ENCODE data around the gene MPHOSPH9.
"Not testable (repeated sequence)": the region's sequence is repeated elsewhere in the genome, so short reads cannot be mapped to it uniquely, and the experiment has no call there.

The MPHOSPH9 gene

DNA sequence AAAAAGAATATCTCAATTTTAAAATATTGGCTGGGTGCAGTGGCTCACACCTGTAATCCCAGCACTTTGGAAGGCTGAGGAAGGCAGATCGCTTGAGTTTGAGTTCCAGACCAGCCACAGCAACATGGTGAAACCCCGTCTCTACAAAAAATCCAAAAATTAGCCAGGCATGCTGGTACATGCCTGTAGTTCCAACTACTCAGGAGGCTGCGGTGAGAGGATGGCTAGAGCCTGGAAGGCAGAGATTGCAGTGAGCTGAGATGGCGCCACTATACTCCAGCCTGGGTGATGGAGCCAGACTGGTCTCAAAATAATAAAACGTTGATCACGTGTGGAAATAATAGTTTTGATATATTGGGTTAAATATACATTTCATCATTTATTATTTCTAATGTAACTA lies 6.0 kb upstream of the MPHOSPH9 start:
- no peaks in the 10 kb centered on the region for H3K27me3 ChIP-seq (ENCODE audit: insufficient read depth, low read length)
- H3K4me1 ChIP-seq (ENCODE audit: insufficient read depth, low read length) = no peaks in the 10 kb centered on the region
- H3K9me3 ChIP-seq (ENCODE audit: insufficient read depth, low read depth, low read length) = no peaks in the 10 kb centered on the region
- H3K27ac ChIP-seq (ENCODE audit: low read length) = no peak overlapping the region
- H3K4me3 ChIP-seq (ENCODE audit: low read length) = no peak overlapping the region
- H3K9ac ChIP-seq (ENCODE audit: low read depth, low read length) = no peak overlapping the region
- H3K36me3 ChIP-seq (ENCODE audit: insufficient read depth, low read depth, low read length) = peaks cover 26% of the 10 kb centered on the region

DNA sequence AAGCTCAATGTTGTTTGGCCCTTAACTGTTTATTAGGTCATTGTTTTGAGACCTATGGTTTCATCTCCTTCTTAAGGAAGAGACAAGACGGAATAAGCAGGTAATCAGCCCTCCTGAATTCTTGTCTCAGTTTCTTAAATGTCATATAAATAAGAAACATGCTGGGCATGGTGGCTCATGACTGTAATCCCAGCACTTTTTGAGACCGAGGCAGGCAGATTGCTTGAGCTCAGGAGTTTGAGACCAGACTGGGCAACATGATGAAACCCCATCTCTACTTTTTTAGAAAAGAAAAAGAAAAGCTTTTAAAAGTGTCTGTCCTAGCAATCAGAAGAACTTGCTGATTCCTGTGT lies 5.4 kb upstream of the MPHOSPH9 start:
- Histone ChIP-seq H3K27me3 (ENCODE audit: insufficient read depth, low read length) (no peaks in the 10 kb centered on the region), H3K36me3 (ENCODE audit: insufficient read depth, low read depth, low read length) (peaks cover 26% of the 10 kb centered on the region), H3K27ac (ENCODE audit: low read length) (no peak overlapping the region), H3K4me1 (ENCODE audit: insufficient read depth, low read length) (no peaks in the 10 kb centered on the region), H3K4me3 (ENCODE audit: low read length) (no peak overlapping the region), H3K9ac (ENCODE audit: low read depth, low read length) (no peak overlapping the region), H3K9me3 (ENCODE audit: insufficient read depth, low read depth, low read length) (no peaks in the 10 kb centered on the region)

DNA sequence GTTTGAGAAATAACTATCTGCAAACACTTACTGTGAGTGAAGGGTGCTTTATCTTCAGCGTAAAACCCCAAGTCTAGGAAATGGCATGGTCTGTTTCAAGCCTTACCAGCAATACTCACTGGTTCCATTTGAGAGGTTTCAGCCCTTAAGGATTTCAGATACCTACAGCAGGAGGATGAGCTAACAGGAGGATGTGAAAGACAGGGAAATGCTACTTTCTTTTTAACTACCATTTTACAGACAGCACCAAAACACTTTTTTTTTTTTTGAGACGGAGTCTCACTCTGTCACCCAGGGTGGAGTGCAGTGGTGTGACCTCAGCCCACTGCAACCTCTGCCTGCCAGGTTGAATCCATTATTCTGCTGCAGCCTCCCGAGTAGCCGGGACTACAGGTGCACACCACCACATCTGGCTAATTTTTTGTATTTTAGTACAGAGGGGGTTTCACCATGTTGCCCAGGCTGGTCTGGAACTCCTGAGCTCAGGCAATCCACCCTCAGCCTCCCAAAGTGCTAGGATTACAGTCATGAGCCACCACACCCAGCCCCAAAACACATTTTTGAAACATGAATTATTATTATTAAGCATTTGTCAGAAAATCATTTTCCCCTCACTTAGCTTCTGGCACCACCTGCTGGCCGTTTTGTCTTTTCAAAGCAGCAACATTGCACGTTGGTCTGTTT lies 4.8 kb upstream of the MPHOSPH9 start:
- peaks cover 25% of the 10 kb centered on the region for H3K36me3 ChIP-seq (ENCODE audit: insufficient read depth, low read depth, low read length)
- H3K27ac ChIP-seq (ENCODE audit: low read length) = no peak overlapping the region
- H3K9ac ChIP-seq (ENCODE audit: low read depth, low read length) = no peak overlapping the region
- H3K4me1 ChIP-seq (ENCODE audit: insufficient read depth, low read length) = no peaks in the 10 kb centered on the region
- H3K27me3 ChIP-seq (ENCODE audit: insufficient read depth, low read length) = no peaks in the 10 kb centered on the region
- H3K9me3 ChIP-seq (ENCODE audit: insufficient read depth, low read depth, low read length) = no peaks in the 10 kb centered on the region
- no peak overlapping the region for H3K4me3 ChIP-seq (ENCODE audit: low read length)

- peak overlapping the region; percentile 71 for H3K27ac ChIP-seq (ENCODE audit: low read length)
- peak overlapping the region; percentile 98 for H3K4me3 ChIP-seq (ENCODE audit: low read length)
- H3K36me3 ChIP-seq (ENCODE audit: insufficient read depth, low read depth, low read length) = peaks cover 28% of the 10 kb centered on the region
- no peaks in the 10 kb centered on the region for H3K9me3 ChIP-seq (ENCODE audit: insufficient read depth, low read depth, low read length)
- no peaks in the 10 kb centered on the region for H3K27me3 ChIP-seq (ENCODE audit: insufficient read depth, low read length)
- H3K4me1 ChIP-seq (ENCODE audit: insufficient read depth, low read length) = peaks cover 4% of the 10 kb centered on the region; the same call in 1 of the 2 replicates
- peak overlapping the region; percentile 92 for H3K9ac ChIP-seq (ENCODE audit: low read depth, low read length)
These were observed 766 bp upstream of the MPHOSPH9 start for GRCh38 chr12:123233505-123234308.

DNA sequence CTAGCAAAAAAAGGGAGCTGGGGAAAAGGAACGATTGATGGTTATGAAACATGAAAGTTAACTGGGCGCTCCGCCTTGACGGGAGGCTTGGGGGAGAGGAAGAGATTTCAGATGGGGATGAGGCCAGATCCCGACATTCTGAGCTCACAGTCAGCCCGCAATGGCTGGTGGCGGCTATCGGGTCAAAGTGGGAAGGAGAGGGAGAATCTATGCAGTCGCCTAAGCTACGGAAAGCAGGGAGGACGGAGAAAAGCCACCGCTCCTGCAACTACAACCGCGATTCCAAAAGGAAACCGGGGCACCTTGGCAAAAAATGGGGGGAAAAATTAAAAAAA lies 502 bp downstream of the MPHOSPH9 start:
- Histone ChIP-seq H3K9me3 (ENCODE audit: insufficient read depth, low read depth, low read length) (no peaks in the 10 kb centered on the region), H3K36me3 (ENCODE audit: insufficient read depth, low read depth, low read length) (peaks cover 36% of the 10 kb centered on the region), H3K4me3 (ENCODE audit: low read length) (peak overlapping the region; percentile 98), H3K27ac (ENCODE audit: low read length) (peak overlapping the region; percentile 83), H3K9ac (ENCODE audit: low read depth, low read length) (peak overlapping the region; percentile 98), H3K4me1 (ENCODE audit: insufficient read depth, low read length) (peaks cover 4% of the 10 kb centered on the region; the same call in 1 of the 2 replicates), H3K27me3 (ENCODE audit: insufficient read depth, low read length) (no peaks in the 10 kb centered on the region)

- peaks cover 4% of the 10 kb centered on the region; the same call in 1 of the 2 replicates for H3K4me1 ChIP-seq (ENCODE audit: insufficient read depth, low read length)
- peak overlapping the region; percentile 98 for H3K4me3 ChIP-seq (ENCODE audit: low read length)
- H3K36me3 ChIP-seq (ENCODE audit: insufficient read depth, low read depth, low read length) = peaks cover 40% of the 10 kb centered on the region
These were observed 1.0 kb downstream of the MPHOSPH9 start for GRCh38 chr12:123231931-123232330.

GRCh38 chr12:123229051-123229450 lies 3.9 kb downstream of the MPHOSPH9 start:
- H3K27ac ChIP-seq (ENCODE audit: low read length) = no peak overlapping the region
- peaks cover 46% of the 10 kb centered on the region for H3K36me3 ChIP-seq (ENCODE audit: insufficient read depth, low read depth, low read length)
- no peak overlapping the region for H3K4me3 ChIP-seq (ENCODE audit: low read length)
- no peaks in the 10 kb centered on the region for H3K27me3 ChIP-seq (ENCODE audit: insufficient read depth, low read length)
- peaks cover 4% of the 10 kb centered on the region; the same call in 1 of the 2 replicates for H3K4me1 ChIP-seq (ENCODE audit: insufficient read depth, low read length)
- no peaks in the 10 kb centered on the region for H3K9me3 ChIP-seq (ENCODE audit: insufficient read depth, low read depth, low read length)
- H3K9ac ChIP-seq (ENCODE audit: low read depth, low read length) = no peak overlapping the region

More at GRCh38 chr12:123231931-123232330, 1.0 kb downstream of the MPHOSPH9 start:
- Histone ChIP-seq H3K27ac (ENCODE audit: low read length) (no peak overlapping the region), H3K9me3 (ENCODE audit: insufficient read depth, low read depth, low read length) (no peaks in the 10 kb centered on the region), H3K27me3 (ENCODE audit: insufficient read depth, low read length) (no peaks in the 10 kb centered on the region), H3K9ac (ENCODE audit: low read depth, low read length) (peak overlapping the region; percentile 98)

DNA sequence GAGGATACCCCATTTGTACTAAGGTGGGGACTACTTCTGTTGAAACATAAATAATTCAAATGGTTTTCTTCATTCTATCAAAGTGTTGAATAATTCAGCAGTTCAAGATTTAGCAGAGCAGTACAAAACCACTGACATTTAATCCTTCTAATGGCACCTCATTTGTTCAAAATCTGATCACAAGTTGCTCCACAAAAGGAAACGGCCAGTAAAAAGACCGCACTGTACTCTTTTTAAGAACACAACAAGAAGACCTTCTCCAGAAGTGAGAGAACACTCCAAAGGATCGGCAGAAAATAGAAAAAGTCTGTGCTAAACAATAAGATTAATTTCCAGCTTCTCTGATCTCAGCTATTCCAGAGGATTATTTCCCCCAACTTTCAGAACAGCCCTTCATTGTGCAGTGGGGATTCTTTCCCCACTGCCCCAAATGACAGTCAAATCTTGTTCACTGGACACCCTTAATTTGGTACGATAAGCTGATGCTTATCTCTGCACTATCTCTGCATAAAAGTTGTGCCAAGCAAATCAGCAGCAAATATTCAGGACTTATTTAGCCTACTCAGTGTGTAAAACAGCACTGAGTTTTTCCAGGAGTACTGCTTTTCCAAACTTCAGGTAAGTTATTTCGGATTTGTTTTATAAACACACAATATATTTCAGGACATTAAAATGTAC lies 5.2 kb downstream of the MPHOSPH9 start:
- H3K27ac ChIP-seq (ENCODE audit: low read length) = no peak overlapping the region
- H3K4me3 ChIP-seq (ENCODE audit: low read length) = no peak overlapping the region
- peaks cover 54% of the 10 kb centered on the region for H3K36me3 ChIP-seq (ENCODE audit: insufficient read depth, low read depth, low read length)

DNA sequence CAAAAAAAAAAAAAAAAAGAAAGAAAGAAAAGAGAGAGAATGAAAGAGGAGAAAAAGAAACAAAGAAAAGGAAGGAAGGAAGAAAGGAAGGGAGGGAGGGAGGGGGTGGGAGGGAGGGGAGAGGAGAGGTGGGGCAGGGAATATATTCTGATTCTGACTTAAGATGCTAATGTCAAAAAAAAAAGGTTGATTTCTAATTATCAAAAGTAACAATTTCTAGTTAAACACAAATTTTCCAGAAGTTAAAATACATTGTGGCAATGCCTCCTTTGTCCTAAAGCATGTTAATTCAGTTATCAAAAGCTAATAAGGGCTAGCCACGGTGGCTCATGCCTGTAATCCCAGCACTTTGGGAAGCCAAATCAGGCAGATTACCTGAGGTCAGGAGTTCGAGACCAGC lies 7.5 kb downstream of the MPHOSPH9 start:
- H3K4me1 ChIP-seq (ENCODE audit: insufficient read depth, low read length) = no peaks in the 10 kb centered on the region
- H3K27ac ChIP-seq (ENCODE audit: low read length) = no peak overlapping the region
- H3K9me3 ChIP-seq (ENCODE audit: insufficient read depth, low read depth, low read length) = no peaks in the 10 kb centered on the region
- no peak overlapping the region for H3K4me3 ChIP-seq (ENCODE audit: low read length)
- peaks cover 73% of the 10 kb centered on the region for H3K36me3 ChIP-seq (ENCODE audit: insufficient read depth, low read depth, low read length)
- H3K27me3 ChIP-seq (ENCODE audit: insufficient read depth, low read length) = no peaks in the 10 kb centered on the region
- H3K9ac ChIP-seq (ENCODE audit: low read depth, low read length) = no peak overlapping the region

More for the DNA sequence above, 5.2 kb downstream of the MPHOSPH9 start:
- no peak overlapping the region for H3K9ac ChIP-seq (ENCODE audit: low read depth, low read length)
- H3K9me3 ChIP-seq (ENCODE audit: insufficient read depth, low read depth, low read length) = no peaks in the 10 kb centered on the region
- H3K27me3 ChIP-seq (ENCODE audit: insufficient read depth, low read length) = no peaks in the 10 kb centered on the region
- peaks cover 4% of the 10 kb centered on the region; the same call in 1 of the 2 replicates for H3K4me1 ChIP-seq (ENCODE audit: insufficient read depth, low read length)

DNA sequence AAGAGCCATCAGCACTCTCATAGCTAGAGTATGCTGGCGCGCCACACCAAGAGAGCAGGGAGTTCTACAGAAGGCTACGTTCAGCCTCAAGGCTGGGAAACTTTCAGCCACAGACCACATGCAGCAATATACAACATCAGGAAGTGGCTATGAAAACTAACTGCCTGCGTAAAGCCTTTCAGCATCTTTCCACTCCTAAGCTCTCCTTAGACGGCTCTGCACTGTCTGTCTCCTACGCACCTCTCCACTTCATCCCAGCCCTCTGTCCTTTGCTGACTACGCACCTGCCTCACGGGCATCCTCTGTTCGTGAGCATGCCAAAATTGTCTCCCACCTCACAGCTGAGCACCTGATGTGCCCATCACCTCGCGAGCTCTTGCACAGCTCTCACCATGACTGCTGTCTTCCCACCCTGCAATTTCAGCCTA lies 9.7 kb downstream of the MPHOSPH9 start:
- Histone ChIP-seq H3K4me1 (ENCODE audit: insufficient read depth, low read length) (no peaks in the 10 kb centered on the region), H3K36me3 (ENCODE audit: insufficient read depth, low read depth, low read length) (peaks cover 77% of the 10 kb centered on the region), H3K27ac (ENCODE audit: low read length) (no peak overlapping the region), H3K9ac (ENCODE audit: low read depth, low read length) (no peak overlapping the region), H3K27me3 (ENCODE audit: insufficient read depth, low read length) (no peaks in the 10 kb centered on the region), H3K4me3 (ENCODE audit: low read length) (no peak overlapping the region), H3K9me3 (ENCODE audit: insufficient read depth, low read depth, low read length) (no peaks in the 10 kb centered on the region)

- H3K27ac ChIP-seq (ENCODE audit: low read length); H3K9me3 ChIP-seq (ENCODE audit: insufficient read depth, low read depth, low read length); H3K9ac ChIP-seq (ENCODE audit: low read depth, low read length); H3K4me3 ChIP-seq (ENCODE audit: low read length); H3K27me3 ChIP-seq (ENCODE audit: insufficient read depth, low read length); H3K4me1 ChIP-seq (ENCODE audit: insufficient read depth, low read length): not testable (repeated sequence)
- H3K36me3 ChIP-seq (ENCODE audit: insufficient read depth, low read depth, low read length) = peaks cover 66% of the 10 kb centered on the region
These were observed 25.1 kb downstream of the MPHOSPH9 start for GRCh38 chr12:123207815-123208214.

Data from iPS-20b (cell line).